Epithelial cell of esophagus (primary cell): ENCODE data around the gene ZNF622.

Source experiments
- DNase-seq: peaks from one replicate; pipeline ENCODE4 v3.0.0; 2010; ENCODE audit warnings: low read depth
- H3K4me3 ChIP-seq: 2 replicates; pipeline ENCODE4 v1.5.1; 2011; ENCODE audit warnings: mild to moderate bottlenecking, low read length, control low read depth
- TF ChIP-seq, protein P1 (sequence below): IDR thresholded peaks from 2 replicates; pipeline ENCODE4 v1.5.1; 2011; ENCODE audit warnings: low read depth, mild to moderate bottlenecking, low read length, control low read depth, inconsistent platforms; ENCODE audit not compliant: insufficient read depth; ENCODE audit errors: missing control alignments

ZNF622 gene

DNA sequence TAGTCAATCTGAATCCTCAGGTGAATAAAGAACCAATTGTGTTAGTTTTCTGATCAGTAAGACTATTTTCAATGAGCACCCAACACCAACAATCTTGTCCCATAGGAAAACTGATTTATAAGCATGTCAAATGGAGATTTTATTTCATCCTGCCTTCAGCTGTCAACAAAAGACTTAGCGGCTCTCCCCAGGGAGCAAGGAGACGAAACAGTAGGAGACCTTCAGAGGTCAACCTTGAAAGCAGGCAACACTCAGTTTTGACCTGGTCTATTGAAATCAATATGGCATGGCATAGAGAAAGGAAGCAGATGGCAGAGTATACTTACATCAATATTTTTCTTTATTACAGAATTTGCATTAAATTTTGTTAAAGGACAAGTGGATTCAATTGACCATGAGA lies 34.1 kb downstream of the ZNF622 start:
- TF ChIP-seq, protein P1, sequence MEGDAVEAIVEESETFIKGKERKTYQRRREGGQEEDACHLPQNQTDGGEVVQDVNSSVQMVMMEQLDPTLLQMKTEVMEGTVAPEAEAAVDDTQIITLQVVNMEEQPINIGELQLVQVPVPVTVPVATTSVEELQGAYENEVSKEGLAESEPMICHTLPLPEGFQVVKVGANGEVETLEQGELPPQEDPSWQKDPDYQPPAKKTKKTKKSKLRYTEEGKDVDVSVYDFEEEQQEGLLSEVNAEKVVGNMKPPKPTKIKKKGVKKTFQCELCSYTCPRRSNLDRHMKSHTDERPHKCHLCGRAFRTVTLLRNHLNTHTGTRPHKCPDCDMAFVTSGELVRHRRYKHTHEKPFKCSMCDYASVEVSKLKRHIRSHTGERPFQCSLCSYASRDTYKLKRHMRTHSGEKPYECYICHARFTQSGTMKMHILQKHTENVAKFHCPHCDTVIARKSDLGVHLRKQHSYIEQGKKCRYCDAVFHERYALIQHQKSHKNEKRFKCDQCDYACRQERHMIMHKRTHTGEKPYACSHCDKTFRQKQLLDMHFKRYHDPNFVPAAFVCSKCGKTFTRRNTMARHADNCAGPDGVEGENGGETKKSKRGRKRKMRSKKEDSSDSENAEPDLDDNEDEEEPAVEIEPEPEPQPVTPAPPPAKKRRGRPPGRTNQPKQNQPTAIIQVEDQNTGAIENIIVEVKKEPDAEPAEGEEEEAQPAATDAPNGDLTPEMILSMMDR = no peak
- DNase-seq = no peak
- no peak overlapping the region for H3K4me3 ChIP-seq

DNA sequence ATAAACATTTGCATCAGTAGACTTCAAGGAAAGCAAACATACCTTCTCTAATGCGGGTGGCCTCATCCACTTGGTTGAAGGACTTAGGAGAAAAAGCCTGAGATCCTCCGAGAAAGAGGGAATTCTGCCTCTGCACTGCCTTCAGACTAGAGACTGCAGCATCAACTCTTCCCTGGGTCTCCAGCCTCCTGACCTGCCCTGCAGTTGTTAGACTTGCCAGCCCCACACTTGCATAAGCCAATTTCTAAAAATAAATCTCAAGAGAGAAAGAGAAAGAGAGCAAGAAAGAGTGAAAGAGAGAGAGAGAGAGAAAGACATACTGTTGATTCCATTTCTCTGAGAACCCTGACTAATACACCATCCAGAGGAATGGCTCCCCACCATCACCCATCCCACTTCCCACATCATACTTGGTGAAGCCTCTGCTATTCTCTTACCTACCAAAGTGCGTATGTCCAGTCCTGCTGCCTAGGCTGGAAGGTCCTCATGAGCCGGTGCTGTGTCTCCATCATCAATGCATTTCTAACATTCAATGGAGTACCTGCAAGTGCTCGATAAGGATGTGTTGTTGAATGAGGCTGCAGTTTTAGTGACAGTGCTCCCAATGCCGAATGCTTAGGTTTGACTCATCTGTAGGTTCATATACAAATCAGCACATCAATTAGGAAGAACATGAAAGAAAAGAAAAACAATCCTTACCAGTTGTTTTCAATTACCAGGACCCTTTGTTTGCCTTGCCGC lies 35.1 kb downstream of the ZNF622 start:
- TF ChIP-seq, protein P1 = no peak
- no peak for DNase-seq

DNA sequence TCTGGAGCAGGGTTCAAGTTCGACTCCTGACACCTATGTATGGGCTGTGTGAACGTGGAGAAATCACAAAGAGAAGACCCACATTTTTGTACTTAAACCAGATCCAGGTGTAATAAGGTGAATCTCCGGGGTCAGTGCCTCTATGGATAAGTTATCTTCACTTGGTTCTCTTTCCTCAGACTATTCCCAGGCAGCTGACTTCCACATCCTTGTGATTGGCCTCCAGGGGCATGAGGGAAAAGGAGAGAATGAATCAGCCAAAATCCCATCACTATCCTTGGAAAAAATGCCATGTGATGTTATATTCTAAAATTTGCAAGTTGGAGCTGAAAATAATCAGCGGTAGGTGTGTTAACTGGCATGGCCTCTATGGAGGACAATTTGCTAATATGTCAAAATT lies 37.2 kb downstream of the ZNF622 start:
- TF ChIP-seq, protein P1 = no peak
- DNase-seq = no peak
- H3K4me3 ChIP-seq = no peak overlapping the region

More for the DNA sequence above, 35.1 kb downstream of the ZNF622 start:
- no peak overlapping the region for H3K4me3 ChIP-seq

DNA sequence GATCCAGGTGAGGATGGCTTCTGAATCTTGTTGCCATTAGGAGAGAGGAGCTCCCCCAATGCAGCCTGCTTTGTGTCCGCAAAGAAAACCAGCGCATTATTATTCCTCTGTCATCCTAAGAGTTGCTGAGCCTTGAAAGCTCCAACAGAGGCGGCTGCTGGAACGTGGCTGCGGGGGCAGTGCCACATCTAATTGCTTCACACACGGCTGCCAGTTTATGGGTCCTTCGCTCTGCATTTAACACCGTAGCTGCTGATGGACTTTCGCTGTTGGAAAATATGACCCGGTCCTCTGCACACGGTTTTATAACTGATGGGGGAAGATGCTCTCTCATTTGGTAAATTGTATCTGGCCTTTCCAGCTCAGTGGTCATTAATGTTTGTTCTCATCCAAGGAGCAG lies 38.0 kb downstream of the ZNF622 start:
- no peak for DNase-seq
- H3K4me3 ChIP-seq = no peak overlapping the region
- TF ChIP-seq, protein P1 = no peak

DNA sequence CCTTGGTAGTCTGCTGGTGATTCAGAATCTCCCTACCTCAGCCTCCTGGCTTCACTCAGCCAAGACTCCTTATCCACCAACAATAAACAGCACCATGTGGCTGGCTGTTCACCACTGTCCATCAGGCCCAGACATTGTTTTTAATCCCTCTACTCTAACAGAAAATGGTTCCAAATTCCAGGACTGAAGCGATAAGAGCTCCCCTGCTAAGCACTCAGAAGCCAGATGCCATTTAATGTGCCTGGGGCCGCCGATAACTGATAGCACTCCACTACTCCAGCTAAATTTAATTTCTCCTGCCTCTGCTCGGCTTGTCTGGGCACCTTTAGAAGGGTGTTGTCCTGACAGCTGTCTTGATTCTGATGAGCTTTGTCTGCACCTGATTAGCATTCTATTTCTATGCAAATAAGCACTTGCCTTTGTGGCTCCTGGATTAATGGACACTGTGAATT lies 47.1 kb downstream of the ZNF622 start:
- DNase-seq = no peak
- H3K4me3 ChIP-seq = no peak overlapping the region
- TF ChIP-seq, protein P1 = no peak

DNA sequence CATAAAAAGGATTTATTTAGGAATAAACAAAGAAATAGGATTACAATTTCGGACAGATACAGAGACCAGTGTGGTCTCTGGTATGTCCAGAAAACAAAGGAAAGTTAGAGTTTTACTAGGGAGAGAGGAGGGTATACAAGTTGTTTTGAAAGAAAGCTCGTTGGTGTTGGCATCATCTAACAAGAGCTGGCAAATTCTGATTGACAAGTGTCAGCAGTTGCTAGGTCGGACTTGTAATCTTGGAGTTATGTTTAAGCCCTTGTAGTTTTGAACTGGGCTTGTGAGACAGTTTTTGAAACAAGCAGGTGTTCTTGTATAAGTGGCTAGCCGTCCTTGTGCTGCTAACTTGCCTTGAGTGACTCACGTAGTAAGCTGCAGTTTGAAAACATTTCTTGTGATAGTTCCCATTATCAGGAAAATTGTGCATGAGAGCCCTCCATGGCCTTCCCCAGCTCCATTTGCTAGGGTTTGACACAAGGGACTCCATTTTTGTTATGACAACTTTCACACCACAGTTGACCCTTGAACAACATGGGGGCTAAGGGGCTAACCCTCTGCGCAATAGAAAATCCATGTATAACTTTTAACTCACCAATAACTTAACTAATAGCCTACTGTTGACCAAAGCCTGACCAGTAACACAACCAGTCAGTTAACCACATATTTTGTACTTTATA lies 48.1 kb downstream of the ZNF622 start:
- DNase-seq = no peak
- TF ChIP-seq, protein P1 = no peak
- H3K4me3 ChIP-seq = no peak overlapping the region

DNA sequence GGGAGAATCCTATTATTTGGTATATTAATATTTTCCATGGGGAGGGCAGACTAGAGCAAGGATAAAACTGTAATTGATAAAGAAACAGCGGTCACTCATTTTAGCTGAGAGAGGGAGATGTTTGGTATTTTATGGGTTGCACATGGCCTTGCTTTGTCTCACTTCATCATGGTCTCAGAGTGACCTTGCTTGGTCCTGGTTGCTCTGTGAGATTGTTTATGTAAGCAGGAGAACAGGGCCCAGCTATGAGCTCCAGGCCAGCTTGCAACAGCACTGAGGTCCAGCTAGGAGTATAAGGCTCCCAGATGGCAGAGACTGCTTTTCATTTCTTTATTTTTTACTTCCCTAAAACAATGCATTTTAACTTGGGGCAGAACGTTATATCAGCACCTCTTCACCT lies 50.7 kb downstream of the ZNF622 start:
- DNase-seq = no peak
- no peak overlapping the region for H3K4me3 ChIP-seq
- TF ChIP-seq, protein P1 = no peak
